Umbilical cord (tissue), 2 donors: Measurements from ENCODE around the gene MLST8. TPM values are rescaled to one million over a fixed set of nuclear protein-coding genes. Genes with fewer than 3 reads are reported as not detected.

Experiments used
- DNase-seq: peaks from one replicate; pipeline ENCODE4 v3.0.0-alpha.2; 2015; ENCODE audit warnings: low spot score
- total RNA-seq: library from RNA; depleted of rRNA; stranded (reverse); fragments of >200 nt; gene quantifications from one replicate; pipeline ENCODE4 v1.2.3, GENCODE V29; 2014; ENCODE audit warnings: low replicate concordance; ENCODE audit not compliant: insufficient read depth

The MLST8 gene, protein sequence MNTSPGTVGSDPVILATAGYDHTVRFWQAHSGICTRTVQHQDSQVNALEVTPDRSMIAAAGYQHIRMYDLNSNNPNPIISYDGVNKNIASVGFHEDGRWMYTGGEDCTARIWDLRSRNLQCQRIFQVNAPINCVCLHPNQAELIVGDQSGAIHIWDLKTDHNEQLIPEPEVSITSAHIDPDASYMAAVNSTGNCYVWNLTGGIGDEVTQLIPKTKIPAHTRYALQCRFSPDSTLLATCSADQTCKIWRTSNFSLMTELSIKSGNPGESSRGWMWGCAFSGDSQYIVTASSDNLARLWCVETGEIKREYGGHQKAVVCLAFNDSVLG
- 25.8 TPM for total RNA-seq

DNA sequence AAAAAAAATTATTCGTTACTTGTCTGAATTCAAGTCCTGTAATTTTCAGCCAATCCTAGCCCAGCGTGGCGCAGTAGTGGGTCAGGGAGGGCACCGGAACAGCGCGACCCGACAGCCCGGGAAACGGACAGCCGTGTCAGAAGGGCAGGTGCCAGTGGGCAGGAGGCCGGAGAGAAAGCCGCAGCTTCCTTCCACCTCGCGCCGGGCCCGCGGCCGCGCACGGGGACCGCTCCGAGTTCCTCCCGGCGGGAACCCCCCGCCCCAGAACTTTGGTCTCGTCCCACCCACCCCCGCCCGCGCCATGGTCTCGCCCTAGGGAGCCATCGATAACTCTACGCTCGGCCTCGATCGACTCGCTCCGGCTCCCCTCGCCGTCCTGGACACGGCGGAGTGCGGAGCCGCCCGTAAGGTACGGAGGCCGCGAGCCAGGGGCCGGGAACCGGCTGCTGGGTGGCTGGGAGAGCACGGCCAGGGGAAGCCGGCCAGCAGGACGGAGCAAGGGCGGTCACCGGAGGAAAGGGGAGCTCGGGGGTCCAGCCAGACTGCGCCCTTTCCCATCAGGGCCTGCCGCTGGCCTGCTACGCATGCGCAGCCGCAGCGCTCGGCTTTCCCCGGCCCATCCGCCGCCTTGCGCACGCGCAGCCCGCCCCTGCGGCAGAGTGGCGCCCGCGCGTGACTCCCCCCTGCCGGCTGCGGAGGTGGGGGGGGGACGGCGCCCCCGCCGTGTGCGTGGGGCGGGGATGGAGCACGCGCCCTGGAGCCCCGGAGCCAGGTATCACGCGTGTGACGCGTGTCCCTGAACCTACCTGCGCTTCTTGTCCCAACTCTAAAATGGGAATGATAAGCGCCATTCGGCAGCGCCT, at the start of gene MLST8:
Gene MLST8, plus strand, starts transcription at position 351 of the 863 bp plus-strand sequence. CDS start 632 bp downstream, outside the sequence.
- peak; percentile 92 for DNase-seq

- peak; percentile 56 for DNase-seq
Observed at GRCh38 chr16:2155977-2156848, 49.0 kb upstream of the MLST8 start.

GRCh38 chr16:2156849-2157224, 48.4 kb upstream of the MLST8 start:
- DNase-seq, result no peak

DNA sequence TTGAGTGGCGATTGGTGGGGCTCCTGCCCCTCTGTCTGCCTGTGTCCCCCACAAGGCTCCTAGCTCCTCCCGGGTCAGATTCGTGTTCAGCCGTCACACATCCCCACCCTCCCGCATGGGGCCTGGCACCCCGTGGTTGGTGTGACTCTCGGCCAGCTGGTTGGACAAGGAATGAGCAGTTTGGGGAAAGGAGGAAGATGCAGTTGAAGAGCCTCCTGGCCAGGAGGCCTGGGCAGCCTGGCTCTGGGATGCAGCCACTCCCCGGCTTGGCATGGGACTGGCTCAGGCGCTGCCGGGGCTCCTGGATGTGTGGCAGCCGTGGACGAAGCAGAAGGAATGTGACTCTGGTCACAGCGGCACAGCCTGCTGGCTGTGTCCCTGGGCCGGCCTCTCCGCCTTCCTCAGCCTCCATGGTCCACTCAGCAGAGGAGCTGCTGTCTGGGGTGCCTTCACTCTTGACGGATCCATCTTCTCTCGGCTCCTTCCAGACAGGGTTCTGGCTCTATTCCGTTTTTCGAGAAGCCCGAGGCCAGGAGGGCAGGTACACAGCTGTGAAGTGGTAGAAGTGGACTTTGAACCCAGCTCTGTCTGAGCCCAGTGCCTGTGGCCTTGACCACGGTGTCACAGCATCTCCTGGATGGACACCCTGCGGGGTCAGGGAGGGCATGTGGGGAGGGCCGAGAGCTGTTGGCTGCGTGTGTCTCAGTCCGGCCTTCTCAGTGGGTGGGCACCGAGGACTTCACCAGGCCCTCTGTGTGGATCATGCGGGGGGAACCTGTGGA, 47.6 kb upstream of the MLST8 start:
- DNase-seq, result no peak

GRCh38 chr16:2158262-2158638, 47.0 kb upstream of the MLST8 start:
- no peak for DNase-seq

- peak; percentile 75 for DNase-seq
Observed at GRCh38 chr16:2159175-2159838, 45.9 kb upstream of the MLST8 start.

GRCh38 chr16:2160915-2161551, 44.2 kb upstream of the MLST8 start:
- DNase-seq, result no peak

DNA sequence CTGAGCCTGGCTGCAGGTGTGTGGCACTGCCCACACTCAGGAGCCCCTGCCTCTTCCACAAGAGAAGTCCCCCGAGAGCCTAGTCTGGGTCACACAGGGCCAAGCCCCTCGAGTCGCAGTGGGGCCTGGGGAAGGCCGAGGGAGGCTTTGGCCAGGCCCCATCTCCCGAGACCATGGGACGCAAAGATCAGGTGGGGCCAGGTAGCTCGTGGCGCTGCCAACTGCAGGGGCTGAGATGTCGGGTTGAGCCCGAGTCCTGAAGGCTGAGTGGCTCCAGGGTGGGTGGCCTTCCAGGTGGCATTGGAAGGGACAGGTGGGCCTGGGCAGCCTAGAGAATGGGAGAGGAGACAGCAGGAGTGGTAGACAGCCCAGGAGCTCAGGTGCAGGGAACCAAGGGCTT, 43.3 kb upstream of the MLST8 start:
- DNase-seq, result no peak

GRCh38 chr16:2162676-2163118, 42.6 kb upstream of the MLST8 start:
- DNase-seq, result no peak

DNA sequence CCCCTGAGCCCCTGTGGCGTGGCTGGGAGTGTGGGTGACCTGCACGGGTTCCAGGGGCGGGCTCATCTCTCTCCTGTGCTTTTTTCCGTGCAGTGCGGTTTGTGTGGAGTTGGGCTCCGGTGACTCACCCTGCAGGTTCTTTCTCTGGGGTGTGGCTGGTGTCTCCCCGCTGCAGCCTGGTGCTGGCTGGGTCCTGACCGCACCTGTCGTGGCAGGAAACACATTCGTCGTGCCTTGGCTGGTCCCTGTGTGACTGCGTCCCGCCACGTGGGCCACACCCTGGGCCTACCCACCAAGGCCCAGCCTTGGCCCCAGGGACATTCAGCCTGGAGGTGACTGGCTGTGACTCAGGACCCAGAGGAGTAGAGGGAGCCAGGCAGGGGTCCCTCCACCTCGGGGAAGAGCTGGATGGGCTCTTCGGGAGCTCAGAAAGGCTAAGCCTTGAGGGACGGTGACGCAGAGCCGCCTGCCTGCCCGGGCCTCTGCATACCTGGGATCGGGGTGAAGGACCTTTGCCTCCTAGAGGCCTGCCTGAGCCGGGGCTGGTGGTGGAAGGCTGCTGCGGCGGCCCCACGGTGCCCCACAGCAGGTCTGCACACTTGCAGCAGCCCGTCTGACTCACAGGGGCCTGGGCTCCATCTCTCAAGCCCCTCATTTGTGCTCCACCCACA, 41.9 kb upstream of the MLST8 start:
- DNase-seq, result peak; percentile 57

- no peak for DNase-seq
Observed at GRCh38 chr16:2165861-2166260, 39.4 kb upstream of the MLST8 start.

- no peak for DNase-seq
Observed at GRCh38 chr16:2166263-2167067, 38.8 kb upstream of the MLST8 start.

DNA sequence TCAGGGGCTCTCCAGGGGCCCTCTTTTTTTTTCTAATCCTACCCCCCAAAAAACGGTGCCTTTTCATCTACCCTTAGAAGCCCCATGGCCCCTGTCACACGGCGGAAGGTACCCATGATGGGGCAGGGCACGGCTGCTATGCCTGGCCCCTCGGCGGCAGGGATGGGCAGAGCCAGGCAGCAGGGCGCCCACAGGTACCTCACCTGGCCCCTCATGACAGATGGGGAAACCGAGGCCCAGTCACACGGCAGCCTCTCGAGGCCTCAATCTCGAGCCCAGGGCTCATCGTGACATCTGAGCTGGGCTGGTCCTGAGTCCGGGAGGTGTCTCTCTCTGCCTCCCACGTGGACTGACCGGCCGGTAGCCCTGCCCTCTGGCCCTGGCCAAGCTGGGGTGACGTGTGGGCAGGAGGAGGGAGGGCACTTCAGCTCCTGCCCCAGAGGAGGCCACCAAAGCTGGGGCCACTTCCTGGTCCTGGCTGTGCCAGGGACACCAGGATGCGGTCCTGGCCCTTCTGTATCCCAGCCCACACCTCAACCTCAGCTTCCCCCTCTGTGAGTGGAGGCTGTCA, 38.1 kb upstream of the MLST8 start:
- no peak for DNase-seq

GRCh38 chr16:2170080-2170479, 35.2 kb upstream of the MLST8 start:
- no peak for DNase-seq

DNA sequence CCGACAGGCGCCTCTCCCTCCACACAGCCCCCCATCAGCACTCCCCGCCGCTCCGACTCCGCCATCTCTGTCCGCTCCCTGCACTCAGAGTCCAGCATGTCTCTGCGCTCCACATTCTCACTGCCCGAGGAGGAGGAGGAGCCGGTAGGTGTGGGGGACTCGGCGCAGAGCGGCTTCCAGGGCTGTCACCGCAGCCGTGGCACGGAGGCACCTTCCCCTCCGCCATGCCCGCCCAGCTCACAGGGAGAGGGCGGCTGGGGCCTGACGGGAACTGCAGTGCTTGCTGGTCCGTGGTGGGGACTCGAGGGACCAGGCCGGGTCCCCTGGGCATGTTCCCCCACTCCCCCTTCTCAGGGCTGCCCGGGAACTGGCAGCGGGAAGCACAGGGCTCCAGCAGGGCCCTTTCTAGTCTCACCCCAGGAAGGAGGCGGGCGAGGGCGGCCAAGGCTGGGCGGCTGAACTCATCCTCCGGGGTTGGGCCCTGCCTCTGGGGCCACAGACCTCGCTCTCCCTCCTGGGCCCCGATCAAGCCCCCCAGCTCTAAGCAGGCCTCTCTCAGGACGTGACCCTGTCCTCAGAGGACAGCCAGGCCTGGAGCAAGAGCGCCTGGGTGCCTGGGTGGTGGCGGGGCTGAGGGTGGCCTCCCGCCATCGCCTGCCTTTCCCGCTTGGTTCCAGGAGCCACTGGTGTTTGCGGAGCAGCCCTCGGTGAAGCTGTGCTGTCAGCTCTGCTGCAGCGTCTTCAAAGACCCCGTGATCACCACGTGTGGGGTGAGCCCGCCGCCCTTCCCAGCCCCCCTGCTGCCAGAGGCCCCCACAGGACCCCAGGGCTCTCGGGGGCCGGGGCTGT, 34.4 kb upstream of the MLST8 start:
- no peak for DNase-seq

- no peak for DNase-seq
Observed at GRCh38 chr16:2171601-2172178, 33.6 kb upstream of the MLST8 start.
